Measurements from ENCODE around the gene HK3.

Gene HK3

GRCh38 chr5:176866707-176867310 lies 32.3 kb downstream of the HK3 start:
- no peak for DNase-seq

GRCh38 chr5:176865964-176866363 lies 33.2 kb downstream of the HK3 start:
- DNase-seq, result no peak

GRCh38 chr5:176864755-176865154 lies 34.4 kb downstream of the HK3 start:
- no peak for DNase-seq

DNA sequence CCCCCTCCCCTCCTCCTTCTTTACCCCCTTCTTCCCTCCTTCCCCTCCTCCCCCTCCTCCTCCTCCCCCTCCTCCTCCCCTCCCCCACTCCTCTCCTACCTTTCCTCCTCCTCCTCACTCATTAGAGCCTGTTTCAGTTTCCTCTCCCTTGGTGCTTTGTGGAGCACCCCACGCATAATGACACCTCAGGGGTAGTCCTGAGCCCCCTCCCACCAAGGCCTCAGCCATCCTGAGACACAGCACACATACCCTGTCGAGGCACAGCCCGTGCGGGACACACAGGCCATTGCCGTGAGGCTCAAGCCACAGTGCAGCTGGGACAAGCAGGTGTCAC lies 35.4 kb downstream of the HK3 start:
- DNase-seq, result no peak

DNA sequence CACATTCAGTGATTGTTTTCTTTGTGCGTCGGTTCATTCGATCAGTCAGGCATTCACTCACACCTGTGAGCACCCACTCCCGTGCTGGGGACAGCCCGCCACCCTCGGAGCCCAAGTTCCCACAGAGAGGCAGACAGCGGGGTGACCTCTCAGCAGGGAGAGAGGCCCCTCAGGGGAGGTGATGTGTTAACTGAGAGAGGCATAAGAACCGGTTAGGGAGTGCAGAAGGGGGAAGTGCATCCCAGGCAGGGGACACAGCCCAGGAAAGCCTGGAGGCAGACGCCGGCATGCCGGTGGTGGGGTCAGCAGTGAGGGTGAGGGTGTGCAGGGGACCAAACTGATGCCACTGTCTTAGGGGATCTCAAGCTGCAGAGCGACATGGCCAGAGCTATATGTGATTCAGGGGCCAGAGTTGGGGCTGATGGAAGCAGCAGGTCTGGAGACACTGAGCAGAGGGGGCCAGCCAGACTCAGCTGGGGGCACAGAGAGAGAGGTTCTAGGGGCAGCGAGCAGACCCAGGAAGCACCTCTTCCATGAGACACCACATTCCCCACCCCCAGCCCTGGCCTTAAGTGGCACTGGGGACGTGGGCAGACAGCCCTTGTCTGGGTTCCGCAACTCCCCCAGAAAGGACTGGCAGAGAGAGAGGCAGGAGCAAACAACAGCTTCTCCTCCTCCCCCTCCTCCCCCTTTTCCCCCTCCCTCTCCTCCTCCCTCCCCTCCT lies 35.9 kb downstream of the HK3 start:
- DNase-seq, result no peak

DNA sequence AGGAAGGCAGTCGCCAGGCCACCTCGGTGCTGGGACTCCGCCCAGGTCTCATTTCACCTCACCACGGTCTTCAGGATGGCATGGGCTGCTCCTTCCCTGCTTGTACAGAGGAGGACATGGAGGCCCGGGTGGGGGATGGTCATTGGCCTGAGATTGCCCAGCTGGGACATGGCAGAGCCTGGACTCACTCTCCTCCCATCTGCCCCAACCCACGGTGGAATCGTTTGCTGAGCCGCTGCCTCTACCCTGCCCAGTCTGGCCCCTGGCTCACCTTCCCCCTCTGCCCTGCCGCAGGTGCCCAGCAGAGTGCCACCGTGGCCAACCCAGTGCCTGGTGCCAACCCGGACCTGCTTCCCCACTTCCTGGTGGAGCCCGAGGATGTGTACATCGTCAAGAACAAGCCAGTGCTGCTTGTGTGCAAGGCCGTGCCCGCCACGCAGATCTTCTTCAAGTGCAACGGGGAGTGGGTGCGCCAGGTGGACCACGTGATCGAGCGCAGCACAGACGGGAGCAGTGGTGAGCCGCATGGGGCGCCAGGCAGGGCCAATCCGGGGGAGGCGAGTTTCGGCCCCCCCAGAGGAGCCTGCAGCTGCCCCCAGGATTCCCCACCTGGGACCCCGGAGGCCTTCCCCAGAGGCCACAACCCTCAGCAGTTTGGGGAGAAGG lies 36.7 kb downstream of the HK3 start:
- no peak for DNase-seq

GRCh38 chr5:176861276-176861675 lies 37.9 kb downstream of the HK3 start:
- DNase-seq, result no peak

GRCh38 chr5:176860381-176860780 lies 38.8 kb downstream of the HK3 start:
- DNase-seq, result no peak

DNA sequence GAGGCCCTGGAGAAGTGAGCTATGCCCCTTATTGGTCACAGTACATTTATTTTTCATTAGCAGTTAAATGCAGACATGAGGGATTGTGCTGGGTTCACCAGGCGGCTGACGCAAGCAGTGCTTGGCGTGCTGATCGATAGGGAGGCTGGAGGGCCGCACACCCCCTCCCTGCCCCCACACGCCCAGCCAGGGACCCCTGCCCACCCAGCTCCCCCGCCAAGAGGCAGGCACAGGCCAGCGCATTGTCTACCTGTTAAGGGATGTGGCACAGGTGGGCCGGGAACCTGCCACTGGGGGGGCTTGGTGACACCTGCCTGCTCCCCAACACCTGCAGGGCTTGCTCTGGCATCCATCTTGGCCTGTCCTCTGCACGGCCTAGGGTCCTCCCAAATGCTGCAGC lies 39.2 kb downstream of the HK3 start:
- DNase-seq, result no peak

- DNase-seq, result no peak
Observed at GRCh38 chr5:176857894-176858273, 41.3 kb downstream of the HK3 start.

GRCh38 chr5:176857216-176857893 lies 41.8 kb downstream of the HK3 start:
- no peak for DNase-seq

DNA sequence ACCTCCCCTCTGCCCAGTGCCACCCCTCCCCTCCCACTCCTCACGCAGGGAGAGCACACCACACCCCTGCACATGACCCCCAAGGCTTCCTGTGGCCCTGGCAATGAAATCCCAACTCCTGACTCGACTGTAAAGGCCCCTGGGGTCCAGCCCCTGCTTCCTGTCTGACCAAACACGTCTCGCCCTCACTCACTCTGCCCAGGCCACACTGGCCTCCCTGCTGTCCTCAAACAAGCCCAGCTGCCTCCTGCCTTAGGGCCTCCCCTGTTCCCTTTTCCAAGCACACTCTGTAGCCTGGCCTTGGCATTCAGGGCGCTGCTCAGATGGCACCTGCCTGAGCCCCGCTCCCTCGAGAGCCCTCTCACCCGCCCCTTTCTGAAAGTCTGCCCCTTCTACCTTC lies 42.4 kb downstream of the HK3 start:
- DNase-seq, result no peak

DNA sequence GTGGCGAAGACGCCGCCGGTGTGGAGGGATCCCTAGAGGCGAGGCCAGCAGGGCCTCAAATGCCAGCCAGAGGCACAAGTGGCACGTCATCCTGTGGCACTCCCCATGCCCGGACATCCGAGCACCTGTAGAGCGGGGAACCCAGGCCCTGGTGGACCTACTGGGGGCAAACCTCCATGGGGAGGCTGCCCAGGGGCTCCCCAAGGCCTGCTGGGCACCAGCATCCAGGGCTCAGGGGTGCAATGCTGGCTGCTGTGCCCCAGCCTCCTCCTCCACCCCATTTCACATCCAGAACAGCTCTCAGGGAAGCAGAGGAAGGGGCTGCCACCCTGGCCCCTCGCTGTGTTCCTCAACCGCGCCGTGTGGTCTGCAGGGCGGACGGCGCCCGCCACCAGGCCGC lies 43.5 kb downstream of the HK3 start:
- DNase-seq, result no peak

DNA sequence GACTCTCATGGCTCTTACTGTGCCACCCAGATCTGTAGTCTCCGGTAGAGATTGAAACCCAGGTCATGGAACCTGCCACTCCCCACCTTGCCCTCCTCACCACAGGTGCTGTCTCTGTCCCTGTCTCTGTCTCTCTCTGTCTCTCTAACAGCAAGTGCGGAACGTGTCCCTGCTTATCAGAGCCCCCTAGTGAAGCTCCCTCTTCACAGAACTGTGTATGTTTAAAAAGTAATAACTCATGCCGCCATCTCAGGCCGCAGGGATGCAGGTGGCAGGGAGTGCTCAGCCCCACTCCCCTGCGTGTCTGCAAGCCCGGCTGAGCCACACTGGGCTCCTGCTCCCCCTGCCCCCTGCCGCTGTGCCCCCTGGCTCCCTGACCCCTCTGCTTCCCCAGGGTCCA lies 45.0 kb downstream of the HK3 start:
- no peak for DNase-seq

- no peak for DNase-seq
Observed at GRCh38 chr5:176853151-176853778, 45.9 kb downstream of the HK3 start.

DNA sequence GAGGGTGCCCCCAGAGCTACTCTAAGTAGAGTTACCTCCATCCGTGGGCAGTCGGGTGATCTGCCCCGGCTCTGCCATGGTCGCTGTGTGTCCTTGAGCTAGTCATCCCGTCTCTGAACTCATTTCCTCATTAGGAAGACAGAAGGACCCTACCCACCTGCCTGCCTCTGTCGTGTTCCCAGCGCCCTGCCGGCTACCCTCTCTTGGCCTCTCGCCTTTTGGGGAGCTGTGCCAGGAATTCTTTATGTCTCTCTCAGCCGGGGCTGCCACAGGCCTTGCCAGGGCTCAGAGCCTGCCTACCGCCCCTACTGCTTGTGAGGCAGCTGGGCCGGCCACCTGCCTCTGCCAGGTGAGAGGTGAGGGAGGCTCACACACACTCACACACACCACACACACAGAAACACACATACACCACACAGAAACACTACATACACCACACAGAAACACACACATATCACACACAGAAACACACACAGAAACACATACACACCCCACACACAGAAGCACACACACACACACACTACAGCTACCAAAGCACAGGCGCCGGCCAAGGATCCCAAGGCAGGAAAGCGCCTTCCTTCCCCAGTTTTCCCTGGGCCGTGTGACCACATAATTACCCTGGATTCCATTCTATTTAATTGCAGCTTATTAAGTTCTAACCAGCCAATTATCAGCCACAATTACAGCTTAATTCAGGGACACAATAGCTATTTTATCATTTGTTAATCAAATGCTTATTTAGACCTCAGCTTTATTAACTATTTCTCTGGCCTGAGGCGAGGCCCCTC lies 47.1 kb downstream of the HK3 start:
- DNase-seq, result no peak

DNA sequence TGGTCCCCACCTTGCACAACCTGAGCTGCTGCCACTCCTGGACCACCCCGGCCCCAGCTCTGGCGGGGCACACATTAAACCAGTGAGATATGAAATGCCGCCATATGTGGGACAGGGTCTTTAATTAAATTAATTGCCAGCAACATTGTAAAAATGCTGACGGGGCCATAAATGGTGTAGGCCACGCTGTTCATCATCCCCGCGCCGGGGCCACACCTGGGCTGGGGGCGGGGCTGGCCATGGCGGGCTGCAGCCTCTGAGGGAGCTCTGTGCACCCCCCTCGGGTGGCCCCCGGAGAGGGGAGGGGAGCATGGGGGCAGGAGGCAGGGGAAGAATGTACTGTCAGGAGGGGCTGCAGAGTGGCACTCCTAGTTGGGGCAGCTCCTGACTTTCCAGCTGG lies 47.8 kb downstream of the HK3 start:
- DNase-seq, result no peak

DNA sequence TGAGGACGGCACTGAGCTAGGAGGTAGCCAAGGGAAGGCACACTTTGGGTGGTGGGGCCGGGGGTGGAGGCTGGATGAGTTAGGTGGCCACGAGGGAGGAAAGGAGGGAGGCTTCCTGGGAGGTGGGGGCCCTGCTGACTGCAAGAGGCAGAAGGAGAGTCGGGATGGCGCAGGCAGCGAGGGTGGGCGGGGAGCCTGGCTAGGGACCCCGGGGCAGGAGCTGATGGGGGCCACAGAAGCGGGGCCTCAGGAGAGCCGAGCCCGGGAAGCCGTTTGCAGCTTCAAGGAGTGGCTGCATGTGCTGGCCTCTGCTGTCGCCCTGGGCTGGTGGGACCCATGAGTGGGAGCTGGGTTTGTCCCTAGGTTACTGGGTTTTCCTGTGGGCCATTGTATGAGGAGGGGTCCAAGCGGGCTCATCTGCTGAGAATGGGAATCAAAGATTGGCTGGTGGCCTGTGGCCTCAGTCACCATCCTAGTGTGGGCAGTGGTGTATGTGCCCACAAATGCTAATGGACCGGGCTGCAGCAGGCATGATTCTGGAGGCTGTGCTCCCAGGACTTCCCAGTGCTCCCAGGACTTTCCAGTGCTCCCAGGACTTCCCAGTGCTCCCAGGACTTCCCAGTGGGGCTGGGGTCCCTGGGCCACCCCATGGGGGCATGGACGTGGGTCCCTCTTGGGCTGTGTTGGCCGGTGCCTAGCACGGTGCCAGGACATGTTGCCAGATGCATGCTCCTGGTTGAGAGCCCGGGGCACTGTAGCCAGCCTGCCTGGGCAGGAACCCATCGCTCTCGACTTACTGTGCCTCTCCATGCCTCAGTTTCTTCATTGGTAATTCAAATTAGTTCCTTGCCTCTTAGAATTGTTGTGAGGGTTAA lies 48.5 kb downstream of the HK3 start:
- no peak for DNase-seq

- no peak for DNase-seq
Observed at GRCh38 chr5:176849611-176850227, 49.4 kb downstream of the HK3 start.

- no peak for DNase-seq
Observed at GRCh38 chr5:176848651-176849050, 50.5 kb downstream of the HK3 start.

- DNase-seq, result no peak
Observed at GRCh38 chr5:176847726-176848290, 51.3 kb downstream of the HK3 start.

Measured in NCI-H2081 treated with DMSO at 0.1 percent for 48 hours (cell line).